Kidney epithelial cell (primary cell): ENCODE data around the gene PPP1R14C. TPM values are rescaled to one million over a fixed set of nuclear protein-coding genes. Genes with fewer than 3 reads are reported as not detected.
"Not testable (repeated sequence)": the region's sequence is repeated elsewhere in the genome, so short reads cannot be mapped to it uniquely, and the experiment has no call there.

Source experiments
- DNase-seq: peaks from one replicate; pipeline ENCODE4 v3.0.0-alpha.2; 2010; ENCODE audit warnings: low read depth
- H3K27me3 ChIP-seq: 2 replicates; pipeline ENCODE4 v1.6.0; 2011; ENCODE audit warnings: low read length; ENCODE audit not compliant: control insufficient read depth, insufficient read depth
- H3K36me3 ChIP-seq: 2 replicates; pipeline ENCODE4 v1.5.1; 2011; ENCODE audit warnings: low read length; ENCODE audit not compliant: control insufficient read depth, insufficient read depth
- H3K4me3 ChIP-seq: 2 replicates; pipeline ENCODE4 v1.5.1; 2011; ENCODE audit warnings: low read depth, mild to moderate bottlenecking, control low read depth, low read length
- CTCF ChIP-seq: IDR thresholded peaks from 2 replicates; pipeline ENCODE4 v1.5.1; 2011; ENCODE audit warnings: mild to moderate bottlenecking, moderate library complexity, low read length, control low read depth, inconsistent platforms; ENCODE audit not compliant: insufficient read depth, poor library complexity, severe bottlenecking
- total RNA-seq: library from RNA; depleted of rRNA; stranded (reverse); fragments of >200 nt; gene quantifications from 2 replicates; pipeline ENCODE4 v1.2.3, GENCODE V29; 2015

Gene PPP1R14C
- total RNA-seq, 1 donor from 2014 or later = 45.5 TPM

- no peak for TF ChIP-seq CTCF
- no peaks in the 10 kb centered on the region for H3K36me3 ChIP-seq
- no peak for DNase-seq
- H3K4me3 ChIP-seq = no peak overlapping the region
- no peaks in the 10 kb centered on the region for H3K27me3 ChIP-seq
These were observed 13.0 kb upstream of the PPP1R14C start for GRCh38 chr6:150129616-150130505.

GRCh38 chr6:150133686-150134085 is 9.2 kb upstream of the PPP1R14C start:
- no peak for TF ChIP-seq CTCF

GRCh38 chr6:150134280-150134920 is 8.4 kb upstream of the PPP1R14C start:
- TF ChIP-seq CTCF = no peak
- DNase-seq = no peak

More at GRCh38 chr6:150133686-150134085, 9.2 kb upstream of the PPP1R14C start:
- no peaks in the 10 kb centered on the region for H3K36me3 ChIP-seq
- DNase-seq = no peak
- H3K4me3 ChIP-seq = no peak overlapping the region
- H3K27me3 ChIP-seq = no peaks in the 10 kb centered on the region

GRCh38 chr6:150137711-150138110 is 5.1 kb upstream of the PPP1R14C start:
- not testable (repeated sequence) for H3K4me3 ChIP-seq, H3K27me3 ChIP-seq, H3K36me3 ChIP-seq, DNase-seq

More at GRCh38 chr6:150134280-150134920, 8.4 kb upstream of the PPP1R14C start:
- Histone ChIP-seq H3K4me3 (no peak overlapping the region), H3K36me3 (no peaks in the 10 kb centered on the region), H3K27me3 (no peaks in the 10 kb centered on the region)

GRCh38 chr6:150138638-150139037 is 4.2 kb upstream of the PPP1R14C start:
- no peaks in the 10 kb centered on the region for H3K36me3 ChIP-seq
- DNase-seq = no peak
- no peak overlapping the region for H3K4me3 ChIP-seq
- H3K27me3 ChIP-seq = no peaks in the 10 kb centered on the region
- TF ChIP-seq CTCF = no peak

GRCh38 chr6:150139533-150139932 is 3.3 kb upstream of the PPP1R14C start:
- no peak for DNase-seq
- Histone ChIP-seq H3K36me3 (no peaks in the 10 kb centered on the region), H3K27me3 (no peaks in the 10 kb centered on the region), H3K4me3 (no peak overlapping the region)
- no peak for TF ChIP-seq CTCF
